GM21619 (cell line): ENCODE data around the gene COA7.

Source experiments
- ATAC-seq: cut with Tn5 transposase; IDR thresholded peaks from one replicate; pipeline ENCODE4 v1.9.1; 2021; ENCODE audit not compliant: unreplicated experiment

The COA7 gene

DNA sequence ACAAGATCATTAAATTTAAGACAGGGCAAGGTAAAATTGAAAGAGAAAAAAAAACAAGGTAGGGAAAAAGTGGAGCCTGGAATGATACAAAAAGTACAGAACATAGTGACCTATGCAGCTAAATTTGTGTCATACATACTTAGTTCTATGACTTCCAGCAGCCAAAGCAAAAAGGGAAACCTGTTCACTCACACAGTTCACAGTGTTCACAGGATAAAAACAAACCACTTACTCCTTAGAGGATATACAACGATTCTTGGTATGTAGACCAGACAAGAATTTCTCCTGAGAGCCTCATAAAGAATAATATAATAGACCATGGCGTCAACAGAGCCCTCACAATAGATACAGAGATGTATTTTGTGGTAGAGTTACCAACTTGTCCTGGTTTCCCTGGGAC, 27.5 kb downstream of the COA7 start:
- no peak for ATAC-seq

DNA sequence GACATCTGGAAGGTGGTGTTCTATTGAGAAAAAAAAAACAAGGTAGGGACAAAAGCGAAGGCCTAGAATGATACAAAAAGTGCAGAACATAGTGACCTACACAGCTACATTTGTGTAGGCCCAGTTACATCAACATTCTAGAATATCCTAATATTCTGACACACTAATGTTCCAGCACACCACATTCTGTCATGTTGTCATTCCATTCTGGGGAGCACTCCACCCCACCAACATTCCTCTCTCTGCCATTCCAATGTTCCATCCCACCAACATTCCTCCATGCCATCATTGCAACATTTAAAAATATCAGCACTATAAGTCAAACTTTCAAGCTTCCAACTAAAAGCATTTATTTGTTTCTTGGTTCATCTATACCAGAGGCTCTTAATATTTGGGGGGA, 28.5 kb downstream of the COA7 start:
- ATAC-seq, result no peak

DNA sequence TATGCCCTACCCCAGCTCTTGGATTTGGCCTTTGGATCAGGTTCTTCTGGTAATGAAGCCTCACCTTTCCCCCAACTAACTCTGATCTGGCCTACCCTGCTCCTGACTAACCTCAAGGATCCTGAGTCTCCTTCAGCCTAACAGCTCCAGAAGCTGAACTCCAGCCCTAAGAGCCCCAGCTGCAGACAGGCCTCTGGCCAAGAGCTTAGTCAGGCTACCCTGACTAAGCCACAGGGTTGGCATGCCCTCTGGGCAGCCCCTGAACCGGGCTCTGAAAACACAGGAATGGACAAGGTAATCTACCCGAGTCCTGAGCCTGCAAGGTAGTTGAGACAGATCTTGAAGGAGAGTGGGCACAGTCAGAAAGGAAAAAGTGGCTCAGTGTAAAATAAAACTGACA, 29.4 kb downstream of the COA7 start:
- ATAC-seq, result no peak

DNA sequence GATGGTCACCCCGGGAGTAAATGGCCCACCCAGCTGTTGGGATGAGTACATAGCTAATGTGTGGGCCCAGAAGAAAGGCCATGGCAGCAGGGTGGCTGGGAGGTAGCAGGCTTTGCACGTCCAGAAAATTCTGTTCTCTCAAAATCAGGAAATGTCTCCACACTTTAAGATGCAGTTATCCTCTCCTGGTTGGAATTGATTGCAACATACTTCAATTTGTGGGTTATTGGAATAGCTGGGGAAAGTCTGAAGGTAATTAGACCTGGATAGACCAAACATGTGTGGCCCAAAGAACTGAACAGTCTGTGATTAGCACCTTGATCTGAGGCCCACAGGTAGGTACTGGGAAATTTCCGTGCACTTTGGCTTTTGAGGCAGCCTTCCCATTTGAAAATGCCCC, 30.2 kb downstream of the COA7 start:
- ATAC-seq, result no peak

DNA sequence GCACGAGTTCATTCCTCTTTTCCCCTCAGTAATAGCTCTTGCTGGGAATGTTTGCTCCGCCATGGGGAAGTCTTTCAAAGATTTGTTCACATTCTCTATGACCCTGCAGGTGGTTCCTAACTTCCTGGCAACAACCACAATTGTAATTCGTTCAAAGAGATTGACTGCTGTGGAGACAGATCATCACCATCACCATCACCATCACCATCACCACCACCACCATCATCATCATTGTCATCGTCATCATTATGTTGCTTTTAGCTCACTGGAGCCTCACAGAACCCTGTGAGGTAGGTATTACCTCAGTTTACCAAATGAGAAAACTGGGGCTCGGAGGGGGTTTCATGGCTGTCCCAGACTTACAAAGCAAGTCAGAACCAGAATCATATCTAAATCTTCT, 30.9 kb downstream of the COA7 start:
- ATAC-seq, result no peak

- no peak for ATAC-seq
Measured at GRCh38 chr1:52665006-52665941, 32.9 kb downstream of the COA7 start.

DNA sequence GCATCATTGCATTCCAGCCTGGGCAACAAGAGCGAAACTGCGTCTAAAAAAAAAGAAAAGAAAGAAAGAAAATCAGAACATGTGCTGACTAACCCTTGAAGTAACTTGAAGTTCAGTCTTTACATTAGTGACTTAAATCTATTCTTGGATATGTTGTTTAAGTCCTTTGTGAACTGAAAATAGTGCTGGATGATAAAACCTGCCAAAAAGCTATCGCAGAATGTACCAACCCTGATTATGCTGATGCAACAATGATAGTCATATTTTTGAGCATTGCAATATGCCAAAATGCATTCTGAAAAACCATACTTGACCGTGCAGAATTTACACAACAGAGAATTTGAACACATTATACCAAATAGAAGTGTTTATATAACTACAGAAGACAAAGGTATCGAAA, 34.4 kb downstream of the COA7 start:
- ATAC-seq, result no peak

DNA sequence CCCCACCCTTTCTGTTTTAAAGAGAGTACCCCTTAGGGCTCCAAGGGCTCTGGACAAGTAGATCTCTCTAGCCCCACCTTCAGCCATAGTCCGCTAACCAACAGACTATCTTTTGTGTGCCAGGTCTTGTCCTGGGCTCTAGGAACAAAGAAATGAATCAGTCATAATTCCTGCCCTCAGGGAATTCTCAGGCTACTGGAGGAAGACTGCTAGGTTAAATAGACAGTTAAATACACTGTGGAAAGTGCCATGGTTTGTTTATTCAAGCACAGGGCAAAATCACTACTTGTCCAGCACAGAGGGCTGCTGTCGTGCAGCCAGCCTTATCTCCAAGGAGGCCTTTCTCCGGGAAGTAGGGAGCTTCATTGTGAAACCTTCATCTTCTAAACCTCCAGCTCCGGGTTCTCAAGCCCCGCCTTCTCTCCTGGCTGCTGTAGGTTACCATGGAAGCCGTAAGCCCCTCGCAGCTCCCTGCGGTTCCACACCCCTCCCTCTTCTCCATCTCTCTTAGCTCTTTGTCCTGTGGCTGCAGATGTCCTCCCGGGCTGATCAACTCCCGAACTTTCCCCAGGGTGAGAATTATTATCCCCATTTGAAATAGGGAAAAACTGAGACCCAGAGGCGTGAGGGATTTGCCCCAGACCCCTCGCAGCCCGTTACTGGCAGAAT, 35.4 kb downstream of the COA7 start:
- no peak for ATAC-seq

- ATAC-seq, result no peak
Measured at GRCh38 chr1:52660807-52661206, 37.3 kb downstream of the COA7 start.

GRCh38 chr1:52659851-52660596, 38.1 kb downstream of the COA7 start:
- ATAC-seq, result no peak

DNA sequence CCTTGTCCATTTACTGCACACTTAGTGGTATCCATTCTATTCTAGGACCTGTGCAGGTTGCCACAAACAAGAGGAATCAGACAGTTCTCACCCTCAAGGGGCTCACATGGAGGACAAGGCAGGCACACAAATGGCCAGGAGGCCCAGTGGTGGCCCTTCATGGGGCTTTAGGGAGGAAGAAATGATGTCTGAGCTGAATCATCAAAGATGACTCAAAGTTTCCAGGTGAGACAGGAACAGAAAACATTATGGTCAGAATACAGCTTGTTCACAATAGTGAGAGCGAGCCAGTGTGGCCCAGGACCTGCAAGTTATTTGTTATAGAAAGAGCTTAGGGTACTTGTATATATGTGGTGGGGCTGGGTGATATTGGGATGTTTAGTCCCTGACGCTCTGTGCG, 38.8 kb downstream of the COA7 start:
- ATAC-seq, result peak; percentile 72

GRCh38 chr1:52658795-52659194, 39.4 kb downstream of the COA7 start:
- ATAC-seq, result peak; percentile 13

DNA sequence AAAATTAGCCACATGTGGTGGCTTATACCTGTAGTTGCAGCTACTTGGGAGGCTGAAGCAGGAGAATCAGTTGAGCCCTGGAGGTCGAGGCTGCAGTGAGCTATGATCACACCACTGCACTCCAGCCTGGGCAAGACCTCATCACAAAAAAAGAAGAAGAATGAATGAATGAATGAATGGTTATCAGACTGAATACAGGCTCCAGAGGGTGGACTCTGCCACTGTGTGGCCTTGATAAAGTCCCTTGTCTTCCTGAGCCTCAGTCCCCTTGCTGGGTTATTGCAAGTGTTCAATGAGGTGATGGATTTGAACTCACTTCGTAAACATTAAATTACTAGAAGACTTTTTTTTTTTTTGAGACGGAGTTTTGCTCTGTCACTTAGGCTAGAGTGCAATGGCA, 40.4 kb downstream of the COA7 start:
- no peak for ATAC-seq

GRCh38 chr1:52654063-52654462, 44.1 kb downstream of the COA7 start:
- no peak for ATAC-seq

DNA sequence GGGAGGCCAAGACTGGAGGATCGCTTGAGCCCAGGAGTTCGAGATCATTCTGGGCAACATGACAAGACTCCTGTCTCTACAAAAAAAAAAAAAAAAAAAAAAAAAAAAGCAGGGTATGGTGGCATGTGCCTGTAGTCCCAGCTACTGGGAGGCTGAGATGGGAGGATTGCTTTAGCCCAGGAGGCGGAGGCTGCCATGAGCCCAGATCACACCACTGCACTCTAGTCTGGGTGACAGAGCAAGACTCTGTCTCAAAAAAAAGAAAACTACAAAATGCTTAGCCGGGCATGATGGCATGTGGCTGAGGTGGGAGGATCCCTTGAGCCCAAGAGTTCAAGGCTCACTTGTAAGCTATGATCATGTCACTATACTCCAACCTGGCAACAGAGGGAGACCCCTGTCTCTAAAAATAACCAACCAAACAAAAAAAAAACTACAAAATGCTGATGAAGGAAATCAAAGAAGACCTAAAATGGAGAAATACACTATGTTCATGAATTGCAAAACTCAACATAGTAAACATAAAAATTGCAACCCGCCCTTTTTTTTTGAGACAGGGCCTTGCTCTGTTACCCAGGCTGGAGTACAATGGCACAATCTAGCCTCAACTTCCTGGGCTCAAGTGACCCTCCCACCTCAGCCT, 44.8 kb downstream of the COA7 start:
- no peak for ATAC-seq

DNA sequence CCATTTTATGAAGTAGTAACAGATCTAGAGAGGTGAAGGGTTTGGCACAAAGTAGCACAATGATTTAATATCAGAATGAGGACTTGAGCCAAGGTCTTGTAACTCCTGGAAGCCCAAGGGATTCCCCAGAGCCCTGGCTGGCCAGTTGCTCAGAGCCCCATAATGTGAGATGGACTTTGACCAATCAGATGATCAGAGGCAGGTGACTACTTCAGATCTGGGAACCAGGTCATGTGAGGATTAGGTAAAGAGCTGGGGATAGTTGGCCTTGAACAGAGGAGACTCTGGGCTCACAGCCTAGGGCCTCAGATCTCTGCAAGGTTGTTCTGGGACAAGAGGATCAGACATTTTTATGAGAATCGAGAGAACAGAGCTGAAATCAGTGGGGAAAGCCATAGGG, 46.2 kb downstream of the COA7 start:
- ATAC-seq, result no peak

DNA sequence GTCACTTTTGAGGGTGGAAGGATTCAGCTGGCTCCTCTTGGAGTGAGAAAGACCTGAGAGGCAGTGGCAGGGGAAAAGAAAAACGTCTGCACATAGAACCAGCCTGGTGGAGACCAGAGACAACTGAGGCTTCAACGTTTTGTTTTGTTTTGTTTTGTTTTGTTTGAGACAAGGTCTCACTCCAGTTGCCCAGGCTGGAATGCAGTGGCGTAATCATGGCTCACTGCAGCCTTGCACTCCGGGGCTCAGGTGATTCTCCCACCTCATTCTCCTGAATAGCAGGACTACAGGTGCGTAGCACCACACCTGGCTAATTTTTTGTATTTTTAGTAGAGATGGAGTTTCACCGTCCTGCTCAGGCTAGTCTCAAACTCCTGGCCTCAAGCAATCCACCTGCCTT, 52.9 kb downstream of the COA7 start:
- no peak for ATAC-seq

DNA sequence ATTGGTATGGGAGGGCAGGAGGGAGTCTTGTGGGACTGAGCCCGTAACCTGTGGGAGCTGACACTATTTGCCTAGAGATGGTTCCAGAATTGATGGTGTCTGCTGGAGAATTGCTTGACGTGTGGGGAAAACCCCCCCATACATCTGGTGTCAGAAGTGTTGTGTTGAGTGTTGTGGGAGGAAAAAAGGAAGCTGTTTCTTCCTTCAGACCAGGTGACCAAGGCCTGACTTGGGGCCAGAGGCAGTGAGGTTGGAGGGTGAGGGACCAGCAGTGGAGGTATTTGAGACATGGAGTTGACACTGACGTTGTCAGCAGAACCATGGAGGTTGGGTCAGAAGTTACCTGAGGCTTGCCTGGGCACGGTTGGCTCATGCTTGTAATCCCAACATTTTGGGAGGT, 56.8 kb downstream of the COA7 start:
- ATAC-seq, result no peak

GRCh38 chr1:52640697-52641096, 57.5 kb downstream of the COA7 start:
- no peak for ATAC-seq

- ATAC-seq, result no peak
Measured at GRCh38 chr1:52637946-52638345, 60.2 kb downstream of the COA7 start.
